ENCODE measurements around the gene PNPO.

Gene PNPO

DNA sequence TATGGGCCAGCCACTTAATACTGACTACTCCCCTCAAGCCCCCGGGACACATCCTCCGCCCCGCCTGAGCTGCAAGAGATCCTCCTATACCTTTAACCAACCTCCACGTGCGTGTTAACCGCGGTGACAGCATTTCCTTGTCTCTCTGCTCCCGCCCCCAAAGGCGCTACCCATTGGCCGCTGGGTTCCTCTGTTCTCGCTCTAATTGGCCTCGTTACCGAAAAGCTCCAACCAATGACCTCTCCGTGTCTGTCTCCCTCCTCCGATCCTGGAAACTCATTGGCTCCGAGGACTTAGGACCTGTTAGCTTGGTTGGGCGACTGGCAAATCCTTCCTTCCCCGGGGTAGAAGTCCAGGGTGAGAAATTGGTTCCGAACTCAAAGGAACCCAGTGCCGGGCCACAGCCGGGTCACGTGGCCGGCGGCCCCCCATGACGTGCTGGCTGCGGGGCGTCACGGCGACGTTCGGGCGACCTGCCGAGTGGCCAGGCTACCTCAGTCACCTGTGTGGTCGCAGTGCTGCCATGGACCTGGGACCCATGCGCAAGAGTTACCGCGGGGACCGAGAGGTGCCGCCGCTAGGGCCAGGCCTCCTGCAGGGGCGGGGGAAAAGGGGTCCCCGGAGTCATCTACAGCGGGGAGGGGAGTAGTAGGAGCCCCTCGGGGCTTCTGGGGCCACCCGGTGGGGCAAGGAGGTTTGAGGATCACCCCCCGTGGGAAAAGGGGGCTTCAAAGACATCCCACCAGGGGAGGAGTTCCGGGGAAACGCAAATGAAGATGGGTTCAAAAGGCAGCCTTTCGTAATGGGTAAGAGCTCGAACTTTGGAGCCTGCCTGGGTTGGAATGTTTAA is at the start of gene PNPO:
Gene PNPO (plus strand): TSS at position 326 of the 850 bp plus-strand sequence. CDS start 105 bp downstream, at position 431.
- peak; percentile 99 for DNase-seq

DNA sequence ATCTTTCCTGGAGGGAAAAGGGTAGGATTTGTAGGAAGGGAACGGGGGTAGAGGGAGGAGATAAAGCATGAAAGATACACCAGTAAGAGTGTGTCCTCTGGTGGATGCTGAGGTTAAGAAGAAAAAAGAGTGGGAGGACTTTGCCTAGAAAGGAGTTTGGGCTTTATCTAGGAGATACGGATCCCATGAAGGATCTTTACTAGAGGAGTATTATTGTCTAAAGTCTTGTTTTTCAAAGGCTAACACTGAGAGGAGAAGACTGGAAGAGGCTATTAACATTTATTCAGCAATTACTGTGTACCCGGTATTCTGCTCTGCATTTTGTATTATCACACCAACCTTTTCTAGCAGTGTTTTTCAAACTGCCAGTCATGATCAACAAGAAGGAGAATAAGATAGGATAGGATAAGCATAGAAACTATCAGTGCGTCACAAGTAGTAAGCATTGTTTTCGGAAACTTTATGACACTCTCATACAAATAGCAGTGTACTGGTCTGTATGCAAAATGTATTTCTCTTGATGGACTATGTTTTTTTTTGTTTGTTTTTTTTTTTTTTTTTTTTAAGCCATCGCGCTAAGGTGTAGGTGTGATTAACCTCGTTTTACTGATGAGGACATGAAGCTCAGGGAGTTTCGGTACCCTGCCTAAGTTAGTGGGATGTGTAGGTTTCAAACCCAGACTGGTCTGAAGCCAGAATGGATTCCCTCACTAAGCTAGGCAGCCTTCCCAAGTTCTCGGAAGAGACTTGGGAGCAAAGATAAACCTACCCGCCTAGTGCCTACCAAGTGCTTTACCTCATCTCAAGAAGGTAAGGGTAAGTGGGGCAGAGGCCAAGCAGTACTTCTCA is 46.6 kb upstream of the PNPO start:
- DNase-seq = peak; percentile 22

DNA sequence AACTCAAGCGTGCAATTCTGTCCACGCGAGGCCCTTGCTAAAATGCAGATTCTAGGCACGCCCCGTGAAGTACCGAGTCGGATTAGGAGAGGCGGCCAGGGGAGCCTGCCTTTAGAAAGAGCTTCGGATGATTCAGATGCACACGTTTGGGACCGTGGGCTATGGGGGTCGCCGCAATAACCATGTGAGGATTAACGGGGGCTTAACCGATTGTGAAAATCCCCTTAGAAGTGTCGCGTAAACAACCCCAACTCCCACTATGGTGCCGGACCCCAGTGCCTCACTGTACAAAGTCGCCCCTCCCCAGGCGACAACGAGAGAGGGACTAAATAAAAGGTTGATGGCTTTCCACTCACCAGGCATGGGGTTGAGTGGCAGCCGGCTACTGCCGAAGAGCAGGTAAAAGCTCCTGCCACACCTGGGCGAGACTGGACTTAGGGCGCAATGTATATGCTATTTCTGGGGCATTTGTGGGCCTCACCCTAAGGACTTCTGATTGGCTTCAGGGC is 46.0 kb upstream of the PNPO start:
- DNase-seq = peak; percentile 63

DNA sequence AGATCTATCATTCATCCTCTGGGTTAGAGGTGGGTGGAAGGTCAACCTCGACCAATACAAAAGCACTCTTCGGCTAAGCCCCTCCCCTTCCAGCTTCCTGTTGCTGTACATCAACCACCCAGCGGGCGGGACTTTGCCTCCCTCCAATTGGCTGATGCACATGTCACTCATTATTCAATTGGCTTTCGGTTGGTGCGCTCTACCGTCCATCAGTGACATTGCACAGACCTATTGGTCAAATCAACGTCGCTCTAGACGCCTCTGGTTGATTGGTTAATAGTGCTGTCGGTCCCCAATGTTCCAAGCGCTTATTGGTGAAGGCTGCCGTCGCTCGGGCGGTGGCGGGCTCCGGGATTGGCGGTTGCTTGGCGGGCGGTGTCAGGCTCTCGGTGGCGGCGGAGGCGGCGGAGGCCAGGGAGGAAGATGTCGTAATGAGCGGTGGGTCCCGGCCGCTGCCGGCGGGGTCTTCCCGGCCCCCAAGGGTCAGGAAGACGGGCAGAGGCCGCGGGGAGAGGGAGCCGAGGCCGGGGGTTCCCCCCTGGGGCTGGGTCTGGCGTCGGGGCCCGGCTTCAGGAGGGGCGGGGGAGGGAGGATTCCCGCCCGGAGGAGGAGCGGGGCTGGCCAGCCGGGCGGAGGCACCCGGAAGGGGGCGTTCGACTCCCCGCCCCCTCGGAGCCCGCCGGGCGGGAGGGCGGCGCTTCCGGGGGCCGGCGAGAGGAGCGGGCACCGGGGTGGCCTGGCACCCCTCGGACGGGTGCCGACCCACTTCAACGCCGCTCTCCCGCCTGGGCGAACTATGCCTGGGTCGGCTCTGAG is 45.3 kb upstream of the PNPO start, which contains the start of gene SP2:
Gene SP2 (plus strand): TSS at position 381 of the 816 bp plus-strand sequence. CDS start 51 bp downstream, at position 432.
- DNase-seq = peak; percentile 100

DNA sequence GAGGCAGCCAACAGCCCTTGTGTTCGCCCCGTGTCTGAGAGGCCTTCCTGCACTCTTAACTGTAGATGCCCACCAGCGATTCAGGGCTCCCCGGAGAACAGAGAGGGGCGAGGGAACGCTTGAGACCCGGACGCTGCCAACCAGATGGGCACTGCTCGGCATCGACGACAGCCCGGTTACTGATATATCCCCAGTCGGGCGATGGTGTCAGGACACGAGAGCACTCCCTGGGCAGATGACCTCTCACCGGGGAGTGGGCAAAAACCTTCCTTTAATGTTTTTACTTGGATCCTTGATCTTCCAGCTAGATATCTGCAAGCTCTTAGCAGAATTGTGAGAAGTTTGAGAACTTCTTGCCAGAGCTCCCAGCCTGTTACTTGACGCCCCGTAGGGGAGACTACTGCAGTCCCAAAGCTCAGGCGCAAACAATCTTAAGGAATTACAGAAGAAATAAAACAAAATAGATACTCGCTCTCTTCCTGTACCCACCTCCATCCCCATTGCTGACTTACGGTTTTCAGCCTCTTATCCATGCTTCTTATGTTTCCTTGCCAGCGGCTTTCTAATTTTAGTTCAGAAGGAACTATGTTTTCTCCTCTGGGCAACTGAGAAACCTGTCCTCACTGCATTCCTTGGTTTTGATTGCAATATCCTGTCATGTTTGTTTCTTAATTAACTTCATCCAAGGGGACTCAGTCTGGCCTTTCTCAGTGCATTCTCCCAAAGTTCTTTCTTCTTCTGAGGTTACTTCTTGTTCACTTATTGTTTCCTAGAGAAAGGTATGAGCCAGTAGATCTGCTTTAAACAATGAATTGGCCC is 44.5 kb upstream of the PNPO start:
- DNase-seq = no peak

DNA sequence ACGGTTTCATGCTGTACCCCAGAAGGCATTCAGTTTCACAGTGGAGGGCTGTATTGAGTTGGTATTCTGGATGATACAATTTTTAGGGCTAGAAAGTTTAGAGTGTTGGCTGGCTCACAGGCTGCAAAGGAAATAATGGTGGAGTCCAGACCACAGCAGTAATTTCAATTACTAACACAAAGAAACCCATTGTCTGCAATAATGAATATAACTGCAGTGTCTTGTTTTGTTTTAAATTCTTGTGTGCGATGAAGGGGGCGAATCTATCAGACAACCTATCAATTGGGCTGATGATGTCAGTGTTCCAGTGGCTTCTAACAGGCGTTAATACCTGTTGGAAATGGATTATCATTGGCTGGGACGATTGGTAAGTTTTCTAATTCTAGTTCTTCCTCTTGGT is 43.8 kb upstream of the PNPO start:
- DNase-seq = no peak

DNA sequence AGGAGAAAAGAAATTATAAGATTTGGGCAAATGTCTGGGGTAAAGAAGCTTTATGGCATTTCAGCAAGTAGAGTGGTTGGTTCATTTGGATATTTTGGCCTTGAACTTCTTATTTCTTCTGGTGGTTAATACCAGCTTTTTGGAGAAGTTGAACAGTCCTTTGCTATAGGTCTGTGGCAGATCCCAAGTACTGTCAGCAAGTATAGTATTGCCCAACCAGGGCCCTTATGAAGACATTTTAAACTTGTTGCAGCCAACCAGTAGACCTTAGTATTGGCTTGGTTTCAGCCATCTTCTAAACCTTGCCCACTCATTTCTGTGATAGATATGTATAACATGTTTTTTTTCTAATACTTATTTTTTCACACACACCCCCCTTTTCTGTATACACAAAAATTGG is 43.1 kb upstream of the PNPO start:
- peak; percentile 62 for DNase-seq

DNA sequence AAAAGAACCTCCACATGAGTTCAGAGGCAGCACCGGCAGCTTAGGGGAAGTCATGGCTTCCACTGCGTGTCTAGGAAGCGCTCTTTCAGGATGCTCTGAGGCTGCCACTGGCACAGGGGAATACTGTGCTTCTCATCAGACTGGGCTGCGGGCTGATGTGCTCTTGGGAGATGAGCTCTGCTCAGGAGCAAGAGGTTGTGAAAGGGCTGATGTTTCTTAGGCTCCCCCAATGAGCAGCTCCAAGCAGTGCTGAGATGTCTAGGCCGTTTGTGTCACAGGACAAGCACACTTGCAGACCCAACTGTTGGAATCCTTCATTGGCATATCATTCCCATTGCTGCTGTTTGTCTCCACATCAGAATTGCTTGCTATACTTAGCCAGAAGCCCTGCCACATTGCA is 41.7 kb upstream of the PNPO start:
- no peak for DNase-seq

DNA sequence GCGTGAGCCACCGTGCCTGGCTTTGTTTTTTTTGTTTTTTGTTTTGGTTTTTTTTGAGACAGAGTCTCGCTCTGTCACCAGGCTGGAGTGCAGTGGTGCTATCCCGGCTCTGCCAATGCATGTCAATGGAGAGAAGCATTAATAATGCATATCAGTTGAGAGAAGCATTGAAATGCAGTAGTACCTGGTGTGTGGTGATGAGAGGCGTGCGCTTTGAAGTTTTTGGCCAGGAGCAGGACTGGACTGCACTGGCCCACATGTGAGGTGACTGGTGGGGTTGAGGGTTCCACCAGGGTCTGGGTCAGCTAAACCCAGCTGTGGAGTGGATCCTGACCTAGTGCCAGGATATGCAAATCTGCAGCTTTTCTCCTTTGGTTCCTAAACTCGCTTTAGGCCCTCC is 39.9 kb upstream of the PNPO start:
- no peak for DNase-seq

DNA sequence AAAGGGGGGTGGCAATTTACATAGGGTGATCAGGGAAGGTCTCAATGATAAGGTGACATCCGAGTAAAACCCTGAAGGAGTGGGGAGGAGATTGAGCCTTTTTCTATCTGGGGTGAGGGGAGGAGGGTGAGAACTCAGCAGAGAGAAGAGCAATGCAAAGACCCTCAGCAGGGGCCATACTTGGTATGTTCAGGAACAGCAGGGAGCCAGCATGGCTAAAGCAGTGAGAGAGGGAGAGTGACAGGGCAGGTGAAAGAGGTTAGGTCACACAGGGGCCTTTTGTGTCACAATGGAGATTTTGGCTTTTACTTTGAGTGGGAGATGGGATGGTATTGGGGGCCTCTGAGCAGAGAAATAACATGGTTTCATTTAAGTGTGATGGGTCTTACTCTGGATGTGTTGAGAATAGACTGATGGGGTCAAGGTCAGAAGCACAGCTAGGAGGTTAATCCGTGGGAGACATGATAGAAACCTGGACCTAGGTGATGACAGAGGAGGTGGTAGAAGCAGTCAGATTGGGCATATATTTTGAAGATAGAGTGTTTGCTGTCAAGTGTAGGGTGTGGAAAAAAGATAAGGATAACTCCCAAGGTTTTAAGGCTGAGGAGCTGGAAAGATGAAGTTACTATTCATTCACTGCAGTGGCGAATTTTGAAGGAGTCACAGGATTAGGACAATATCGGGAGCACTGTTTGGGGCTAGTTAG is 39.2 kb upstream of the PNPO start:
- no peak for DNase-seq

DNA sequence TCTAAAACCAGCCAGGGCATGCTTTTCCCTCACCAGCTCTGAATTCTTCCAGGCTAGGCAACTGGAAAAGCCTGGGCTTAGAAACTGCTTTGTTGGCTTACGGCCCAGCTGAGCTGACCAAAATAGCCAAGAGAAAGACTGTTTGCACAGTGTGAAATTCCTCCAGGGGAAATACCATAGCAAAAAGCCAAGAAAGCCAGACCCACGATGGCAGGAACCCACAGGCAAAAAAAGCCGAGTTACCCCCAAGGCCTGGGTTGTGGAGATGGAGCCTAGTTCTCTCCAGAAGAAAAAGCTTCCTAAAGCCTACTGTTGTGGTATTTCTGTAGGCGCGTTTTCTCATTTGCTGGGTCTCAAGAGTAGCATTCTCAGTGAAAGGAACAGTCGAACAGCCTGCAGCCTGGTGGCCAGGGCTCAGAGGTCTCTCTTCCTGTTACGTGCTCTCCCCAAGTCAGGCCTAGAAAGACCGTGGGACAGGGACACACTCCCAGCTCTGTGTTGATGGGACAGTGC is 36.1 kb upstream of the PNPO start:
- no peak for DNase-seq

DNA sequence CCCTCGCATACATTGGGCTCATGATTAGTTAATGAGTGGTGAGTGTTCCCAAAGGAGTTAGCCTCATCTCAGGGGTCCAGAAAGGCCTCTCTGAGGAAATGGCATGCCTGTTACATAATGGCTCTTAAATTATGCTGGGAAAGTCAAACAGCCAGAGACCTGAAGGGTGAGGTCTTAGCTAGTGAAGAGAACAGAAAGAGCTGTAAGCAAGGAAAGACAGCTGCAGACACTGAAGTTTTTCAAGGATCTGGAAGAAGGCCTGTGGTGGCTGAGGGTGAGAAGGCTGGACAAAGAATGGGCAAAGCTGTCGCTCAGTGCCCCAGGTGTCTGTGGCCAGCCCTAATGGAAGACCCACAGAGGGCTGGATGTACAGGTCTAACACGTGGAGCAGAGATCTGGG is 34.9 kb upstream of the PNPO start:
- no peak for DNase-seq

DNA sequence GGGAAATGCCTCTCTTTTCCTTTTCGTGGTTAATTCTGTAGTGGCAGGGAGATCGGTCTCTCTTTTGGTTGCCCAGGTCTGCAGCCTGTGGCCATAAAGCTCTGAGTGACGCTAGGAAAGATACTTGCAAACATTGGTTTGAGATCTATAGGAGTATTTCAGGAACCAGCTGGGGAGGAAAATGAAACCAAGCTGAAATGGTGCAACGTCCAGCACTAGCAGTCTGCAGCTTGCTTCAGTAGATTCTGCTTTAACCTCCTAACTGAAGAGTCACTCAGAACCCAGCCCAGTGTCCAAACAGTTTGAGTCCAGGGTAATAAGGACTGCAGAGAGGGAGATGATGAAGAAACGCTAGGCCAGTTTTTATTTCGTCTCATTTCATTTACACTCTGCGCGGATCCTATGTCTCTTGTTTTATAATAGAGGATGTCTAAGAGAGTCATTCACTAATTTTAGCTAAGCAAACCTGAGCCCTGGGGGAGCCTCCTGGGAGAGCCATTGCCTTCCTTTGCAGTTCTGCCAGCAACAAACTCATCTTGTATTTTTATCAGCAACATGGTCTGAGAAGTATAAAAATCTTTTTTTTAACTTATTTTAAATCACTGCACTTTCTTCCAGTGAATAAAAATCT is 33.3 kb upstream of the PNPO start:
- peak; percentile 47 for DNase-seq

DNA sequence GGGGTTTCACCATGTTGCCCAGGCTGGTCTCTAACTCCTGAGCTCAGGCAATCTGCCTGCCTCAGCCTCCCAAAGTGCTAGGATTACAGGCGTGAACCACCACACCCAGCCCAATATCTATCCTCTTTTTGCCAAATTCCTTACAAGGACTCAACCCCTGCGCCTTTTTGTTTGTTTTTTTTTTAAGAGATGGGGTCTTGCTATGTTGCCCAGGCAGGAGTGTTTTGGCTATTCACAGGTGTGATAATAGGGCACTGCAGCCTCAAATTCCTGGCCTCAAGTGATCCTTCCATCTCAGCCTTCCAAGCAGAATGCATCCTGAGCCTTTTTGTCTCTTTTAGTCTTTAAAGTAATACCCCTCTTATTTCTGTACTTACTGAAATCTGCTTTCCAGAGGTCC is 28.3 kb upstream of the PNPO start:
- no peak for DNase-seq

DNA sequence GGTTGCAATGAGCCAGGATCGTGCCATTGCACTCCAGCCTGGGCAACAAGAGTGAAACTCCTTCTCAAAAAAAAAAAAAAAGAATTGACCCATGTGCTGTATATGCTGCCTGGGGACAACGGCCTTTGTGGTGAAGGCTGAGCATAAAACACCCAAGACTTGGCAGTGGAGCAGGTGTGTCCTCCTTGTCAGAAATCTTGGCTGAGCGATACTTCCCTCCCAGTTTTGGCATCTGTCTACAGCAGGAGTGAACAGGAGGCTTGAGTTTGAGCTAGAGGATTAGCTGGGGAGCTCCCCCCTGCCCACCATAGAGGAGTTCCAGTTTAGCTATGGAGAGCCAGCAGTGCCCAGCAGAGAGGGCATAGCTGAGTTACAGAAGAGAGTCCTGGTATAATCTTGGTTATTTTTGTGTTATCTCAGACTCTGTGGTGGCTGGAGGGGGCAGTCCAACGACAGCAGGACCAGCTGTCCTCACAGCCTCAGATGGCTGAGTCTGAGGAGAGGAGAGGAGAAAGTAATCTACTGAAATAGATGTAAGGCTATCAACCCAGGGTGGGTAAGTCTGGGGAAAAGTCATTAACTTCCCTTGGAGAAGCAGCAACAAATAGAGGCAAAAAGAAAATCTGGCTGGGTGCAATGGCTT is 26.9 kb upstream of the PNPO start:
- DNase-seq = peak; percentile 39

DNA sequence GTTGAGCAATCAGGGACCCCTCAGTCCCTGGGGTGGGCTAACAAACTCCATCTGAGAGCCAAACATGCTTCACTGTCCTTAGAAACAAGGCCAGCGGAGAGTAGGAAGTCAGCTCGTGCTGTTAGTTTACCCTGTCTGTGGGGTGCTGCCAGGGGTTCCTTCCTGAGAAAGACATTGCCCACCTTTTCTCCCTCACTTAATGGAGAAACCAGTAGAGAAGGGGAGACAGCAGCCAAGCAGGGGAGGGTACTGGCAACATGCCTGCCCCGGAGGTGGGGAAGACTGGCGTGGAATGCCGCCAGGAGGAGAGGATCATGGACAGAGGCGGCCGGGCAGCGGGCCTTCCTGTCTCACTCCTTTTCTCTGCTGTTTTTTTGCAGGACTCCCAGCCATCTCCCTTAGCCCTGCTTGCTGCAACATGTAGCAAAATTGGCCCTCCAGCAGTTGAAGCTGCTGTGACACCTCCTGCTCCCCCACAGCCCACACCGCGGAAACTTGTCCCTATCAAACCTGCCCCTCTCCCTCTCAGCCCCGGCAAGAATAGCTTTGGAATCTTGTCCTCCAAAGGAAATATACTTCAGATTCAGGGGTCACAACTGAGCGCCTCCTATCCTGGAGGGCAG is 25.5 kb upstream of the PNPO start:
- no peak for DNase-seq

DNA sequence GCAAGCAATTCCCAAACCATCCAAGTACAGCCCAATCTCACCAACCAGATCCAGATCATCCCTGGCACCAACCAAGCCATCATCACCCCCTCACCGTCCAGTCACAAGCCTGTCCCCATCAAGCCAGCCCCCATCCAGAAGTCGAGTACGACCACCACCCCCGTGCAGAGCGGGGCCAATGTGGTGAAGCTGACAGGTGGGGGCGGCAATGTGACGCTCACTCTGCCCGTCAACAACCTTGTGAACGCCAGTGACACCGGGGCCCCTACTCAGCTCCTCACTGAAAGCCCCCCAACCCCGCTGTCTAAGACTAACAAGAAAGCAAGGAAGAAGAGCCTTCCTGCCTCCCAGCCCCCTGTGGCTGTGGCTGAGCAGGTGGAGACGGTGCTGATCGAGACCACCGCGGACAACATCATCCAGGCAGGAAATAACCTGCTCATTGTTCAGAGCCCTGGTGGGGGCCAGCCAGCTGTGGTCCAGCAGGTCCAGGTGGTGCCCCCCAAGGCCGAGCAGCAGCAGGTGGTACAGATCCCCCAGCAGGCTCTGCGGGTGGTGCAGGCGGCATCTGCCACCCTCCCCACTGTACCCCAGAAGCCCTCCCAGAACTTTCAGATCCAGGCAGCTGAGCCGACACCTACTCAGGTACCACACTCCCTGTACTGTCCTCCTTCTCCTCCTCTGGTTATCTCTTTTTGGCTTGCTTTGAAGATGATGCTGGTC is 24.7 kb upstream of the PNPO start:
- DNase-seq = no peak

DNA sequence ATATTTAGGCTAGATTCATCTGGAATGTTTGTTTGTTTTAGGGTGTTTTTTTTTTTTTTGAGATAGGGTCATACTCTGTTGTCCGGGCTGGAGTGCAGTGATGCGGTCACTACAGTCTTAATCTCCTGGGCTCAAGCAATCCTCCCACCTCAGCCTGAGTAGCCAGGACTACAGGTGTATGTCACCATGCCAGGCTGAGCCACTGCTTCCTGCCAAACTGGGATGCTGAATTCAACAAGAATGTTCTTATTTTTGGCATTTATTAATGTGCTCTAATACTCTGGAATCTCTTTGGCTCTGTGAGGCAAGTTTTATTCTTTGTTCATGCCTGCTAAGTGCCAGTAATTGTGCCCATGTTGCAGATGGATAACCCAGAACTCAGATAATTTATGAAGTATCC is 23.8 kb upstream of the PNPO start:
- no peak for DNase-seq

DNA sequence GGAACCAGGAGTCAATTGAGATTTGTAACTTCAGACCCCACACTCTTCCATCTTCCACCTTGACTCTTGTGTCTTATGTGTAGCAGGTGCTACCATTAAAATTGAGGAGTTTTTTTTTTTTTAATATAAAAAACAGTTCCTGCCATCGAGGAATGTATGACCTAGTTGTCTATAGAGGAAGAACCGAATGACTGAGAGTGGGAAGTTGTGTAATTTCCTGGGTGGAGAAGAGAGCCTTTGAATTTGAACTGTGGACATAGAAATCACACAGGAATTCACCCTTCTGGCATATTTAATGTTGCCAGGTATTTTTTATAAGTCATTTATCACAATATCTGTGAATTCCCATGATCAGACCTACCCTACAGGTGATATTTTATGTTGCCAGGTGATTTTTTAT is 23.4 kb upstream of the PNPO start:
- DNase-seq = no peak

All from hematopoietic multipotent progenitor cell treated with erythropoietin and hydrocortisone succinate and interleukin-3 and kit ligand, for 4 days (in vitro differentiated cells).